ENCODE data around the gene IL1F10. TPM values are rescaled to one million over a fixed set of nuclear protein-coding genes. Genes with fewer than 3 reads are reported as not detected.

Gene IL1F10
- total and polyA plus RNA-seq, 2 experiments from 2014 or later: not detected

DNA sequence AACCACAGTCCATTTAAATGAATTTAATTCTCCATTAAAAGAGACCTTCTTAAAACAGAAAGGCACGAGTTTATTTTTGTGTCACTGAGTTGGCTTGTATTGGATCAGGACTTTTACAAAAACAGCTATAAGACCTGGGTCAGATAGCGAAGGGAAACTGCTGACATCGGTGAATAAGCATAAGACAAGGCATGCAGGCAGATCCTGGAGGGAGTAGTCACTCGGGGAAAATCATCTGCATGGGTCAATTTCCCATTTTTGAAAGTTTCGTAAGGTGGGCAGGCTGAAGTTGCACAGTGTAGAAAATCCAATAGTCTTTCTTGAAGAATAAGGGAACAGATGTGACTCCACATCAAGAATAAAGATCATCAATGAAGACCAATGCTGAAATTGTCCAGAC, 28.1 kb upstream of the IL1F10 start:
- no peaks in the 10 kb centered on the region for H3K36me3 ChIP-seq
- no peak overlapping the region for H3K27ac ChIP-seq
- H3K4me3 ChIP-seq: no peak overlapping the region
- no peaks in the 10 kb centered on the region for H3K9me3 ChIP-seq (ENCODE audit: low read depth)
- TF ChIP-seq, protein P1, sequence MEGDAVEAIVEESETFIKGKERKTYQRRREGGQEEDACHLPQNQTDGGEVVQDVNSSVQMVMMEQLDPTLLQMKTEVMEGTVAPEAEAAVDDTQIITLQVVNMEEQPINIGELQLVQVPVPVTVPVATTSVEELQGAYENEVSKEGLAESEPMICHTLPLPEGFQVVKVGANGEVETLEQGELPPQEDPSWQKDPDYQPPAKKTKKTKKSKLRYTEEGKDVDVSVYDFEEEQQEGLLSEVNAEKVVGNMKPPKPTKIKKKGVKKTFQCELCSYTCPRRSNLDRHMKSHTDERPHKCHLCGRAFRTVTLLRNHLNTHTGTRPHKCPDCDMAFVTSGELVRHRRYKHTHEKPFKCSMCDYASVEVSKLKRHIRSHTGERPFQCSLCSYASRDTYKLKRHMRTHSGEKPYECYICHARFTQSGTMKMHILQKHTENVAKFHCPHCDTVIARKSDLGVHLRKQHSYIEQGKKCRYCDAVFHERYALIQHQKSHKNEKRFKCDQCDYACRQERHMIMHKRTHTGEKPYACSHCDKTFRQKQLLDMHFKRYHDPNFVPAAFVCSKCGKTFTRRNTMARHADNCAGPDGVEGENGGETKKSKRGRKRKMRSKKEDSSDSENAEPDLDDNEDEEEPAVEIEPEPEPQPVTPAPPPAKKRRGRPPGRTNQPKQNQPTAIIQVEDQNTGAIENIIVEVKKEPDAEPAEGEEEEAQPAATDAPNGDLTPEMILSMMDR (IDR thresholded peaks at IDR 0.05; ENCODE audit: low read depth, low read length): no peak
- no peaks in the 10 kb centered on the region for H3K4me1 ChIP-seq (ENCODE audit: low read depth)
- no peaks in the 10 kb centered on the region for H3K27me3 ChIP-seq
- DNase-seq (ENCODE audit: low read depth in 1 of 2, low spot score in 1 of 2): no peak

DNA sequence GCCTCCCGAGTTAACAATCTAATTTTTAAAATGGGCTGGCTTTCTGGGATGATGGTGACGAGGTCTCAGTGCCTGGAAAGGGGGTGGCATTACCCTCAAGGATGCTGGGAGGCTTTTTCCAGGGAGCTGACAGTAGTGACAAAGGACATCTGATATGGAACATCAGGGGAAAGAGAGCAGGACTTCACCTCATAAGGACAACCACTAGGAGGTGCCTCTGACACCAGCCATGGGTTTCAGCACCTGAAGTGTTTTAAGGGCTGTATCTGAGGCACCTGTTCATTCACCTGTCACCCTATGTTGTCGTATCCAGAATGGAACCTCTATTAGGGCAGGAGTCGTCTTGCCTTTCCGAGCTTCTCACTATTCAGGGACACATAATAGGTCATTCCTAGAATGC, 25.9 kb upstream of the IL1F10 start:
- no peaks in the 10 kb centered on the region for H3K36me3 ChIP-seq
- TF ChIP-seq, protein P1 (IDR thresholded peaks at IDR 0.05; ENCODE audit: low read depth, low read length): no peak
- H3K27ac ChIP-seq: no peak overlapping the region
- no peak overlapping the region for H3K4me3 ChIP-seq
- no peaks in the 10 kb centered on the region for H3K4me1 ChIP-seq (ENCODE audit: low read depth)
- no peaks in the 10 kb centered on the region for H3K27me3 ChIP-seq
- H3K9me3 ChIP-seq (ENCODE audit: low read depth): no peaks in the 10 kb centered on the region
- DNase-seq (ENCODE audit: low read depth in 1 of 2, low spot score in 1 of 2): no peak

DNA sequence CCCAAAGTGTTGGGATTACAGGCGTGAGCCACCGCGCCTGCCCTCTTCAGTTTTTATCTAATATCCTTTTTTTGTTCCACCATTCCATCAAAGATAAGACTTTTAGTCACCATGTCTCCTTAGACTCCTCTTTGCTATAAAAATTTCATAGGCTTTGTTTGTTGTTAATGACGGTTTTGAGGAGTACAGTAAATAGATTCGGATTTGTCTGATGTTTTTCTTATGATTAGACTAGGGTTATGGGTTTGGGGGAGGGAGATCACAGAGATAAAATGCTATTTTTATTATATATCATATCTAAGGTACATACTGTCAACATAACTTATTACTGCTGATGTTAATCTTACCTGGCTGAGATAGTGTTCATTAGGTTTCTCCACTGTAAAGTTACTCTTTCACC, 21.3 kb upstream of the IL1F10 start:
- no peaks in the 10 kb centered on the region for H3K27me3 ChIP-seq
- H3K9me3 ChIP-seq (ENCODE audit: low read depth): peaks cover 3% of the 10 kb centered on the region
- DNase-seq (ENCODE audit: low read depth in 1 of 2, low spot score in 1 of 2): no peak
- no peaks in the 10 kb centered on the region for H3K36me3 ChIP-seq
- H3K4me1 ChIP-seq (ENCODE audit: low read depth): no peaks in the 10 kb centered on the region
- TF ChIP-seq, protein P1 (IDR thresholded peaks at IDR 0.05; ENCODE audit: low read depth, low read length): no peak
- no peak overlapping the region for H3K27ac ChIP-seq
- no peak overlapping the region for H3K4me3 ChIP-seq

DNA sequence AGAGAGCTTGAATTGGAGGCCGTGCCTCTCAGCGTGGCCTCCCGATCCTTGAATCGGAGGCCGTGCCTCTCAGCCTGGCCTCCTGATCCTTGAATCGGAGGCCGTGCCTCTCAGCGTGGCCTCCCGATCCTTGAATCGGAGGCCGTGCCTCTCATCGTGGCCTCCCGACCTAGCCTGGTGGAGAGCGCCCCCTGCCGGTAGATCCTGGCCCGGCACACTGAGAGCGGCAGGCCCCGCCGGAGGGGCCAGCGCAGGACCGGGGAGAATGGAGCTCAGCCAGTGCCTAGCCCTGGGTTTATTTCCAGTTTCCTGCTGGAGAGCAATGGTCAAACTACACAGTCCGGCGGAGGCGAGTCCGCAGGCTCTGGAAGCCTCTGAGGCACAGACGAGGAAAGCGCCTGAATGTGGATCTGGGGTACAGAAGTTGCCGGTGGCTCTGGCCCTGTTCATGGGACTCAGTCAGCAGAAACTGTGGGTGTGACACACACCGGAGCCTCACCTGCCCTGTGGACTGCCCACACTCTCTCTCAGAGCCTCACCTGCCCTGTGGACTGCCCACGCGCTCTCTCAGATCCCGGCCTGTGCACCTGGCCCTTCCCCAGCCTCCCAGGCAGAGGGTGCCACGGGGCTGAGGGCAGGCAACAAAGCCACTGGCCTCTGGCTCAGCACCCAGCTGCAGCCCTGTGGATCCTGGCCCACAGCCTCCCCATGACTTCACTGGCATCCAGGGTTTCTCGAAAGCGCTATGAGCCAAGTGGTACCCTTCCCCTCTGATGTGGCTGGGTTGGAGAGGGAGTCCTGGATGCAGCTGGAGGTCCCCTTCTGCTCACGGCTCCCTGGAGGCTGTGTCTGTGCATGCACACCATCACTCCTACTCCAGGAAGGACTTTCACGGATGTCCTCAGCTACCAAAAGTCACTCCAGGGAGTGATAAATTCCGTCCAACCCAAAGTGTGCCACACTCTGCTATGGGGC, 16.6 kb upstream of the IL1F10 start:
- TF ChIP-seq, protein P1 (IDR thresholded peaks at IDR 0.05; ENCODE audit: low read depth, low read length): no peak
- H3K27me3 ChIP-seq: no peaks in the 10 kb centered on the region
- no peaks in the 10 kb centered on the region for H3K4me1 ChIP-seq (ENCODE audit: low read depth)
- no peaks in the 10 kb centered on the region for H3K36me3 ChIP-seq
- DNase-seq (ENCODE audit: low read depth in 1 of 2, low spot score in 1 of 2): no peak
- H3K9me3 ChIP-seq (ENCODE audit: low read depth): peaks cover 3% of the 10 kb centered on the region
- no peak overlapping the region for H3K27ac ChIP-seq
- H3K4me3 ChIP-seq: no peak overlapping the region

DNA sequence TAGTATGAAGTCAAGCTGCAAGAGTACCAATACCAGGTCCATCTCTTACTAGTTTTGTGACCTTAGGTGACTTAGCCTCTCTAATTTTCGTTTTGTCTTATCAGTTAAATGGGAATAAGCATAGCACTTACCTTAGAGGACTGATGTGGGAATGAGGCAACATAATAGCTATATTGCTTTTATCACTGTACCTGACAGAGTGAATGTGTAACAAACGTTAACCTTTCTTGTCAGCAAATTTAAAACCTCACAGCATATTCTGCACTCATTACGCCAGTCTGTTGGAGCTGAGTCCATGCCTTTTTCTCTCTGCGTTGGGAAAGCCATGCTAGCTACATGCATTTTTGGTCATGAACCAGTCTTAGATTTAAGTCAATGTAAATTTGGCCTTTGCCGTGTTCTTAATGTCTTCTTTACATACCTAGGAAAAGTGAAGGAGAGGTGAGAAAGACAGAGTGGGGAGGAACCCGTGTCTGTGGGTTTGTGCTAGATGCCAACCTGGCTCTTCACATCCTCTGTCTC, 15.3 kb upstream of the IL1F10 start, which contains the start of gene IL36B:
TSS of gene IL36B (minus strand) at position 472 of the 522 bp plus-strand sequence.
- Histone ChIP-seq H3K27me3 (no peaks in the 10 kb centered on the region), H3K4me3 (no peak within 1 kb of the TSS), H3K27ac (no peak within 1 kb of the TSS), H3K36me3 (no peaks in the 10 kb centered on the region), H3K4me1 (ENCODE audit: low read depth) (no peaks in the 10 kb centered on the region), H3K9me3 (ENCODE audit: low read depth) (no peaks in the 10 kb centered on the region)
- TF ChIP-seq, protein P1 (IDR thresholded peaks at IDR 0.05; ENCODE audit: low read depth, low read length): no peak
- no peak for DNase-seq (ENCODE audit: low read depth in 1 of 2, low spot score in 1 of 2)

Measured in cardiac muscle cell (in vitro differentiated cells and primary cell).